ENCODE results near the gene WNK2. TPM values are rescaled to one million over a fixed set of nuclear protein-coding genes. Genes with fewer than 3 reads are reported as not detected.

The WNK2 gene
- total RNA-seq, 2 experiments from 2014 or later = 3.3 to 4.6 TPM

DNA sequence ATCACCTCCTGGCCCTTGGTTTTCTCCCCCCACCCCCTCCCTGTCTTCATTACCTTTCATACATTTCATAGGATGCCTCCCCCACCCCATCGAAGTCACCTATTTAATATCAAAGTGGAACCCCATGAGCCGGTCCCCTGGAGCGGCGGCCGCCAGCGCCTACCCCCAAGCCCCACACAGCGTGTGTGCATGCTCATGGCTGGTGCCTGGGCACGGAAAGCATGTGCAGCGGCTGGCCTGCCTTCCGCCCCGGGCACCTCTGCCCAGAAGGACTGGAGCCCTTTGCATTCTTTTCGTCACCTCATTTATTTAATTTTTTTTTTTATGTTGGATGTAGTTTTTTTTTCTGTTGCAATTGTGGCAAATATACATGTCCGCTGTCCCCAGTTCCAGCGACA, 116.2 kb downstream of the WNK2 start:
- Mint-ChIP-seq H3K27ac (no peak overlapping the region), H3K27me3 (no peaks in the 10 kb centered on the region), H3K4me1 (peaks cover 3% of the 10 kb centered on the region), H3K4me3 (no peak overlapping the region), H3K9me3 (ENCODE audit: low read depth) (no peaks in the 10 kb centered on the region), H3K36me3 (ENCODE audit: low read depth) (no peaks in the 10 kb centered on the region)
- ChIA-PET POLR2A (no interaction called here), CTCF (no interaction called here)
- no peak for ATAC-seq
- no peak for DNase-seq
- intact Hi-C loops (cut with DNase I, micrococcal nuclease) = no loop called here

DNA sequence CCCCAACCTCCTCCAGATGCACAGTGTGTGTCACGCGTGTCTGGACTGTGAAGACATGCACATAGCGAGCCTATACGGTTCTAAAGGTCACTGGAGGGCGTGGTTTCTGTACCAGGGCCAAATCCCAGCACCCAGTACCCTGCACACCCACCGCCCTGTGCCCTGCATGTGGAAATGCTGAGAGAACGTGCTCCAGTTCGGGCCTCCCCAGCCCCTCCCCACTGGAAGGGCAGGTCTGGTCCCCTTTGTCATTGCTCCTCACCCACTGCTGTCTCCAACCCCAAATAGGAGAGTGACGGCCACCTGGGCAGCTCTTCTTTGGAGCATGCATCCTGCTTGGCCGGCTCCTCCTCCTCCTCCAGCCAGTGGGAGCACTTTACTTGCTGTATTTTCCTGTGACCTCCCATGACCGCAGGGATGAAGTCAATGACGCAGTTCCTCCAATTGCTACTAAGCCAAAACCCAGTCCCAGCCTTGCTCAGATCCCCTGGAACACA, 116.7 kb downstream of the WNK2 start:
- Mint-ChIP-seq H3K36me3 (ENCODE audit: low read depth) (no peaks in the 10 kb centered on the region), H3K4me3 (no peak overlapping the region), H3K27me3 (no peaks in the 10 kb centered on the region), H3K27ac (no peak overlapping the region), H3K4me1 (peaks cover 3% of the 10 kb centered on the region), H3K9me3 (ENCODE audit: low read depth) (no peaks in the 10 kb centered on the region)
- intact Hi-C loops (cut with DNase I, micrococcal nuclease) = no loop called here
- ATAC-seq (no peak), DNase-seq (no peak)
- POLR2A ChIA-PET = no interaction called here
- CTCF ChIA-PET = no interaction called here

DNA sequence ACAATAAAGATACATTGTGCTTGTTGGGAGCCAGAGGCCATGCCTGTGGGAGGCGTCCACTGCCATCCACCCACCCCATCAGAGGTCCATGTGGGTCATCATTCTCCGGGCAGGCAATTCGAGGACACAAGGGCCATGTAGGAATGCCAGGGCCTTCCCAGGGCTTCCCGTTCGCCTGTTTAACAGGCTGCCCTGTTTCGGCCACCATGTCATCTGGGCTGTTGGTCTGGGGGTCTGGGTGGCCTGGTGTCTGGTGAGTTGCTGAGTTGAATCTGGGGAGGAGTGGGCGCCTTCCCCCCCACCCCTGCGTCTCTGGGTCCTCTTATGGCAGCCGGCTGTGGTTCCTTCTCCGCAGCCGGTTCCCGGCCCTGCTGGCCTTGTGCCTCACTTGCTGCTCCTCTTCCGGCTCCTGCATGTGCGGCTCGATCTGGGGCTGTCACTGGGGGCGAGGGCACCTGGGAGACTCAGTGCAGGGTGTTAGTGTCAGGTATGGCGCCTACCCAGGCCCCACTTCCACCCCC, 117.4 kb downstream of the WNK2 start:
- no peak overlapping the region for H3K27ac Mint-ChIP-seq
- ChIA-PET CTCF (interaction anchor here (0.6 to 1.2 kb wide), 2 partner anchors 13 to 87 kb away, joined by 3 to 4 read pairs; no protein-coding TSS in a partner anchor), POLR2A (no interaction called here)
- H3K4me3 Mint-ChIP-seq = no peak overlapping the region
- H3K4me1 Mint-ChIP-seq = peaks cover 3% of the 10 kb centered on the region
- no peaks in the 10 kb centered on the region for H3K36me3 Mint-ChIP-seq (ENCODE audit: low read depth)
- DNase-seq = no peak
- H3K9me3 Mint-ChIP-seq (ENCODE audit: low read depth) = no peaks in the 10 kb centered on the region
- no peak for ATAC-seq
- H3K27me3 Mint-ChIP-seq = no peaks in the 10 kb centered on the region
- intact Hi-C loops (cut with DNase I, micrococcal nuclease) = no loop called here

DNA sequence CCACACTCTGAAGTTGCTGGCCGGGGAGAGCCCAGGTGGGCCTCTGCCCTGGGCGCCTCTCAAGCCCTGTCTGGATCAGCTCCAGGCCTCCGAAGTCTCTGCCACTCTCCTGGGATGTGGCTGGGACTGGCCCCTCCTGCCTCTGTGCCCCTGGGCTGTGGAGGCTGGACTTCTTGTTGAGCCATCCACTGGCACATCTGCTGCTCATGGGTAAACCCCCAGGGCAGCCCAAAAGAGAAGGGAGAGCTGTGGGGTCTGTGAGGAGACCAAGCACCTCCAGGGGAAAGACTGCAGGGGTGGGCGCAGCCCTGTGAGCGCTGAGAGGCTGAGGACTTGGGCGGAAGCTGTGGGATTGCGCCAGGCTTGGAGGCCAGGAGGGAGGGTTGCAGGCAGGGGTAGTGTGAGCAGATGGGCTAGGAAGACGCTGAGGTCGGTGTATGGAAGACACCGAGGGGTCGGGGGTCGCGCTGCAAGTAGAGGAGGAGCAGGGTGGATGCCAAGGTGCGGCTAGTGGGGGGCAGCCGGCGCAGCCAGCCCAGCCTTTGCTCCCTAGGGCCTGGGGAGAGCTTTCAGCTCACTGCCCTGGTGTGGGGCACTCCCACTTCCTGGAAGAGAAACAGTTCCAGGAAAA, 118.1 kb downstream of the WNK2 start:
- ChIA-PET POLR2A (interaction anchor here (0.5 to 0.6 kb wide), 2 partner anchors 34 to 161 kb away, joined by 3 to 8 read pairs; no protein-coding TSS in a partner anchor), CTCF (interaction anchor here (0.6 to 1.2 kb wide), 10 partner anchors 9 to 345 kb away, joined by 3 to 8 read pairs (median 3); no protein-coding TSS in a partner anchor)
- ATAC-seq (no peak), DNase-seq (no peak)
- Mint-ChIP-seq H3K27me3 (no peaks in the 10 kb centered on the region), H3K27ac (no peak overlapping the region), H3K9me3 (ENCODE audit: low read depth) (no peaks in the 10 kb centered on the region), H3K4me1 (peaks cover 3% of the 10 kb centered on the region), H3K36me3 (ENCODE audit: low read depth) (no peaks in the 10 kb centered on the region), H3K4me3 (no peak overlapping the region)
- intact Hi-C loops (cut with DNase I, micrococcal nuclease) = loop anchor here (1.0 to 2.0 kb wide), 4 partner anchors 142 to 347 kb away; no protein-coding TSS in a partner anchor

DNA sequence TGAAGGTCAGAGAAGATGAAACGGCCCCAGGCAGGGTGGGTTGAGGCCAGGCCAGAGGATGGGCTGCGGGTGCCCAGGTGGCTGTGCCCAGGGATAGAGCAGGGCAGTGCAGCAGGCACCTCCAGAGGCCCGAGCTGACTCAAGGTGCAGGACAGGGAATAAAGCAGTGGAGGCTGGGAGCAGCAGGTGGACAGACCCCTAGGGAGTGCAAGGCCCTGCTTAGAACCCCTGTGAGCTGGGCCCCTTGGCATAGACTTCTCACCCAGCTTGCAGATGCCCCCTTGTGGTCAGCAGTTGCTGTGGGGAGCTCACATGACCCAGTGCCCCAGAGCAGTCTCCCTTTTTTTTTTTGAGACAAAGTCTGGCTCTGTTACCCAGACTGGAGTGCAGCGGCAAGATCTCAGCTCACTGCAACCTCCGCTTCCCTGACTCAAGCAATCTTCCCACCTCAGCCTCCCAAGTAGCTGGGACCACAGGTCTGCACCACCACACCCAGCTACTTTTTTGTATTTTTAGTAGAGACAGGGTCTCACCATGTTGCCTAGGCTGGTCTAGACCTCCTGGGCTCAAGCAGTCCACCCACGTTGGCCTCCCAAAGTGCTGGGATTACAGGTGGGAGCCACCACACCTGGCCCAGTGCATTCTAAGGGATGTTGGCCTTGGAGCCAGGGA, 118.8 kb downstream of the WNK2 start:
- H3K4me1 Mint-ChIP-seq = no peaks in the 10 kb centered on the region

DNA sequence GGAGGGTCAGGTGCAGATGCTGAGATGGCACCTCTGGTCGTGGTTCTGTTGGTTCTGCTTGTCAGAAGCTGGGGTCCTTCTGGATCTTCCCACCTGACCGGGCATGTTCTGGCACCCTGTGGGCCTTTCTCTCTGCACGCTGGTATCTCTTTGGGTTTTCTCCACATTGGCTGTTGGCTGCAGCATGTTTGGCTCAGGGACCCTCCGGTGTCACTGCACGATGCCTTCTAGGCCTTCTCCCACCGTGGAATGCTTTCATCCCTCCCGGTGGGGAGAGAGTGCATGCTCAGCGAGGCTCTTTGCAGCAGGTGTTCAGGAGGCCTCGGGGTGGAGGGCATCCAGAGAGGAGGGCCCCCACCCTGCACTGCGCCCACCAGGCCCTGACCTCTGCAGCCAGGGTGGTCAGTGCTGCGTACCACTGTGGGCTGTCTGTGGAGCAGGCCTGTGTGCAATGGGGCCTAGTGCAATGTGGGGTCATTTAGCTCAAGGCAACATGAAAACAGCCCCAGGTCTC, 119.4 kb downstream of the WNK2 start:
- no peaks in the 10 kb centered on the region for H3K27me3 Mint-ChIP-seq
- ChIA-PET POLR2A (no interaction called here), CTCF (interaction anchor here (0.7 to 1.1 kb wide), 9 partner anchors 8 to 1026 kb away, joined by 3 to 8 read pairs (median 3); no protein-coding TSS in a partner anchor)

More for the DNA sequence above, 118.8 kb downstream of the WNK2 start:
- Mint-ChIP-seq H3K36me3 (ENCODE audit: low read depth) (no peaks in the 10 kb centered on the region), H3K4me3 (no peak overlapping the region), H3K27me3 (no peaks in the 10 kb centered on the region), H3K9me3 (ENCODE audit: low read depth) (no peaks in the 10 kb centered on the region), H3K27ac (no peak overlapping the region)
- ChIA-PET CTCF (interaction anchor here (0.7 to 1.2 kb wide), 10 partner anchors 9 to 1025 kb away, joined by 3 to 8 read pairs (median 3); no protein-coding TSS in a partner anchor), POLR2A (interaction anchor here (0.5 to 0.7 kb wide), 3 partner anchors 34 to 301 kb away, joined by 3 to 8 read pairs (median 3); no protein-coding TSS in a partner anchor)
- intact Hi-C loops (cut with DNase I, micrococcal nuclease) = loop anchor here (1.0 to 2.0 kb wide), 4 partner anchors 142 to 348 kb away; no protein-coding TSS in a partner anchor
- peak; percentile 78 for DNase-seq
- ATAC-seq = peak; percentile 88

DNA sequence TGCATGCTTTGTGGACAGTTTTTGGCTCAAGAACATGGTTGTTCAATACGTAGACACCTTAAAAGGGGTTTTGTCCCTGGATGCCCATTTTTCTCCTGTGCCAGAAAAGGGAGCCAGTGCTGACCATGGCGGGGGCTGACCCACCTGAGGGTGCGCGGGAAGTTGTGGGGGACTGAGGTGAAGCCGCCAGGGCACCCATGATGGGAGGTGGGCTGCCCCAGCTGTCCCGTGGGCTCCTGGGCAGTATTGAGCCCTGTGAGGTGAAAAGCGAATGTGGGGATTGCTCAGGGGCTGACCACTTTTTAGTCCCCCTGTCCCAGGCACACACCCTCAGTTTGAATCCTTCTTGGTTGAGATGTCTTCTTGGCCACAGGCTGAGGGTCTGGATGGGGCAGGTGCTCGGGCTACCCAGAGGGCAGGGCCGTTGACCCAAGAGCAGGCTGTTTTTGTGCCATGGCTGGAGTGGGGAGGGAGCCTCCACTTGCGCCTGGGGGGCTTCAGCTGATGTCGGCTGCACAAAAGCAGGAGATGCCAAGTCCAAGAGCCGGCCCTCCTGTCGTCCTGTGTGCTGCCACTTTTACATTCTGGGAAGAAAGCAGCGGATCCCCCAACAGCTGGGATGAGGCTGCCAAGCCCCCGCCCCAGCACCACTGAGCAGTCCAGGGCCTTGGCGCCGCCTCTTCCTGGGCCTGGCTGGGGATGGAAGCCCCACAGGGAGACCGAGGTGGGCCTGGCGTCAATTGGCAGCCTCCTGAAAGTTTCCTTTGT, 120.1 kb downstream of the WNK2 start:
- CTCF ChIA-PET = no interaction called here
- Mint-ChIP-seq H3K36me3 (ENCODE audit: low read depth) (no peaks in the 10 kb centered on the region), H3K27me3 (no peaks in the 10 kb centered on the region), H3K9me3 (ENCODE audit: low read depth) (no peaks in the 10 kb centered on the region), H3K27ac (no peak overlapping the region), H3K4me3 (no peak overlapping the region), H3K4me1 (no peaks in the 10 kb centered on the region)
- POLR2A ChIA-PET = no interaction called here
- no peak for ATAC-seq
- intact Hi-C loops (cut with DNase I, micrococcal nuclease) = loop anchor here in 1 of 2 experiments (2.0 kb wide), 1 partner anchor 349 kb away; no protein-coding TSS in a partner anchor
- no peak for DNase-seq

More for the DNA sequence above, 119.4 kb downstream of the WNK2 start:
- Mint-ChIP-seq H3K4me3 (no peak overlapping the region), H3K27ac (no peak overlapping the region), H3K4me1 (no peaks in the 10 kb centered on the region), H3K36me3 (ENCODE audit: low read depth) (no peaks in the 10 kb centered on the region), H3K9me3 (ENCODE audit: low read depth) (no peaks in the 10 kb centered on the region)
- DNase-seq (no peak), ATAC-seq (no peak)
- intact Hi-C loops (cut with DNase I, micrococcal nuclease) = loop anchor here in 1 of 2 experiments (2.0 kb wide), 1 partner anchor 349 kb away; no protein-coding TSS in a partner anchor

DNA sequence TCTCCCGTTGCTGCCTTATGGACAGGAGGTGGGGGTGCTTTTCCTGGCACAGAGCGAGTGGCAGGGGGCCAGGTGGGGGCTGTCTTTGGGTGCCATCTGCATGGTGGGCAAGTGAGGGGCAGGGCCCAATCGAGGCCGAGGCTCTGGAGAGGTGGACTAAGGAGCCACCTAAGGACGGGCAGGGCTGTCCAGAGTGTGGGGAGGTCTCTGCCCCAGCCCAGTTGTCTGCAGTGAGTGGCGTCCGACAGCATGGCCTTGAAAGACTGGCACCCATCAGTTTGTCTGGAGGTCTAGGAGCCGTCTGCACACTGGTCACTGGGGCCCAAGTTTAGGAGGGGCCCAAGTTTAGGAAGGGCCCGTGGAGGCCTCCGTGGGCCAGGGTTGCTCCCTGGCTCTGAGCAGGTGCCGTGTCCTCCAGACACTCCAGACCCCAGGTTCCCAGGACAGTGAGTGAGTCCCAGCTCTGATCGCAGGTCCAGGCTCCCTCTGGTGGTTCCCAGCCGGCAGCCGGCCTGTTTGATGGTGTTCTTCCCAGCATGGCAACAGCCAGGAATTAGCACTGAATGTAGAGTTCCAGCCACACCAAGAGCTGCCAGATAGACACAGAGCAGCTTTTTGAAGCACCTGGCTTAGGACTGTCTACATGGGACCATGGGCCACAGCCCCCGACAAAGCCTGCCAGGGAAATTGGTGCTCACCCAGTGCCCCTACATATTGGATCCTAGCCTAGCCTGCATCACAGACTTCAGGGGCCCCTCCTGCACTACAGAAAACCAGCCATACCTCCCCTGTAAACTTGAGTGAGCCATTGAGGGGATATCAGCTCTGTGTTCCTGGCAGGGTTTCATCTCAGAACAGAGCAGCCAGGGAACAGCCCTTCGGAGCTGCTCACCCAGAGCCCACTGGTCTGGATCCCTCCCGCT, 120.9 kb downstream of the WNK2 start:
- ATAC-seq (no peak), DNase-seq (peak; percentile 54)
- no peaks in the 10 kb centered on the region for H3K9me3 Mint-ChIP-seq (ENCODE audit: low read depth)
- no peaks in the 10 kb centered on the region for H3K27me3 Mint-ChIP-seq
- no peak overlapping the region for H3K4me3 Mint-ChIP-seq
- CTCF ChIA-PET = interaction anchor here (0.7 to 1.1 kb wide), 3 partner anchors 9 to 486 kb away, joined by 3 read pairs; no protein-coding TSS in a partner anchor
- no peaks in the 10 kb centered on the region for H3K36me3 Mint-ChIP-seq (ENCODE audit: low read depth)
- H3K27ac Mint-ChIP-seq = no peak overlapping the region
- H3K4me1 Mint-ChIP-seq = no peaks in the 10 kb centered on the region
- intact Hi-C loops (cut with DNase I, micrococcal nuclease) = no loop called here
- POLR2A ChIA-PET = no interaction called here

DNA sequence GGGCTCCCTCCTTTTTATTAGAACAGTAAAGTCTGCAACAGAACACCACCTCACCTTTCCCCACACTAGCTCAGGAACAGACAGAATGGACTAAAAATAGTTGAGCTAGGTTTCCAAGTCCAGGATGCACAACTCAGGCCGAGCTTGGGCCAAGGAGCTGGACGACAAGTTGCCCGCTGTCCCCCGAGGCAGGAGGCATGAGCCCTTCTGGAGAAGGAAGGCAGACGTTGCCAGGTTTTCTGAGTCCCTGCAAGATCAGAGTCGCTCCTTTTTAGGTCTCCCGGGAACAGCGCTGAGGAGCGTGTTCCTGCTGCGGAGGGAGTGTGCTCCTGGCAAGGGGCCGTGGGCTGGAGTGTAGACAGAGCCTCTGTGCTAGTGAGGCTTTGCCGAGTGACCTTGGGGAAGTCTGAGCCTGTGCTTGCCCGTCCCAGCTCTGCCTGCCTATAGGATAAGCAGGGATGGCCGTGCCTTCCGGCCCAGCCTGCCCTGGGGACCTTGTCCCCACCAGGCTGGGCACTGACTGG, 121.6 kb downstream of the WNK2 start:
- no peak overlapping the region for H3K4me3 Mint-ChIP-seq
- intact Hi-C loops (cut with DNase I, micrococcal nuclease) = no loop called here
- ChIA-PET POLR2A (no interaction called here), CTCF (interaction anchor here (0.7 to 1.1 kb wide), 2 partner anchors 152 to 487 kb away, joined by 3 read pairs; no protein-coding TSS in a partner anchor)
- H3K36me3 Mint-ChIP-seq (ENCODE audit: low read depth) = no peaks in the 10 kb centered on the region
- no peak overlapping the region for H3K27ac Mint-ChIP-seq
- H3K4me1 Mint-ChIP-seq = no peaks in the 10 kb centered on the region
- no peak for ATAC-seq
- no peak for DNase-seq
- no peaks in the 10 kb centered on the region for H3K27me3 Mint-ChIP-seq
- H3K9me3 Mint-ChIP-seq (ENCODE audit: low read depth) = no peaks in the 10 kb centered on the region

DNA sequence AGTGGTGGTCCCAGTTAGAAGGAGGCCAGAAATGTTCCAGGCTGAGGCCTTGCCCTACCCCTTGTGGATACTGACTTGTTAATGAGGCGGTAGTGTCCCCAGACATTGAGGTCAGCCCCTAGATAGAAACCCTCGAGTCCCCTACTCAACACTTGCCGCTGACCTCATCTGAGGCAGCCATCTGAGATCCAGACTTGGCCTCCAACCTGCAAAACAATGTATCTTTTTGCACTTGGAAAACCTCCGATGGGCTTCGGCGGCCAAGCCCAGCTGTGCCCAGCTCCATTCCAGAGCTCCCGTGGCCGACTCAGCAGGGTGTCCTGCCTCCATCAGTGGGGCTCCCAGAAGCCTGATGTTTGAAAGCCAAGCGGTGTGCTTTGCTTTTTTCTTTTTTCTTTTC, 122.1 kb downstream of the WNK2 start:
- CTCF ChIA-PET = no interaction called here
- DNase-seq (no peak), ATAC-seq (no peak)
- Mint-ChIP-seq H3K36me3 (ENCODE audit: low read depth) (no peaks in the 10 kb centered on the region), H3K4me3 (no peak overlapping the region), H3K9me3 (ENCODE audit: low read depth) (no peaks in the 10 kb centered on the region), H3K4me1 (no peaks in the 10 kb centered on the region), H3K27me3 (no peaks in the 10 kb centered on the region), H3K27ac (no peak overlapping the region)
- intact Hi-C loops (cut with DNase I, micrococcal nuclease) = no loop called here
- POLR2A ChIA-PET = no interaction called here
